Neural progenitor cell (in vitro differentiated cells): Measurements from ENCODE around the gene ATP8B3. TPM values are rescaled to one million over a fixed set of nuclear protein-coding genes. Genes with fewer than 3 reads are reported as not detected.
"Not testable (repeated sequence)": the region's sequence is repeated elsewhere in the genome, so short reads cannot be mapped to it uniquely, and the experiment has no call there.

Experiments
- DNase-seq: peaks from one replicate; pipeline ENCODE4 v3.0.0-alpha.2; 2016; ENCODE audit warnings: low spot score
- H2AFZ ChIP-seq: fragments of 200-600 bp; sonication (generic); replicated peaks from 2 replicates; pipeline ENCODE4 v1.6.1; 2016; ENCODE audit warnings: antibody characterized with exemption
- H3F3A ChIP-seq: fragments of 200-600 bp; sonication (generic); 2 replicates; pipeline ENCODE4 v1.6.1; 2016; ENCODE audit warnings: antibody characterized with exemption, low read depth
- H3K27ac ChIP-seq: fragments of 200-600 bp; sonication (generic); 2 replicates; pipeline ENCODE4 v1.5.1; 2016; ENCODE audit warnings: mild to moderate bottlenecking
- H3K27me3 ChIP-seq: fragments of 200-600 bp; sonication (generic); 2 replicates; pipeline ENCODE4 v1.6.1; 2016; ENCODE audit warnings: mild to moderate bottlenecking, moderate library complexity
- H3K36me3 ChIP-seq: fragments of 200-600 bp; sonication (generic); 2 replicates; pipeline ENCODE4 v1.5.1; 2016
- H3K4me1 ChIP-seq: fragments of 200-600 bp; sonication (generic); 2 replicates; pipeline ENCODE4 v1.6.1; 2016; ENCODE audit warnings: mixed run types
- H3K4me2 ChIP-seq: fragments of 200-600 bp; sonication (generic); 2 replicates; pipeline ENCODE4 v1.6.1; 2016
- H3K4me3 ChIP-seq: fragments of 200-600 bp; sonication (generic); 2 replicates; pipeline ENCODE4 v1.5.1; 2016
- H3K79me2 ChIP-seq: fragments of 200-600 bp; sonication (generic); 2 replicates; pipeline ENCODE4 v1.6.1; 2016; ENCODE audit warnings: low read depth
- H3K9ac ChIP-seq: fragments of 200-600 bp; sonication (generic); 2 replicates; pipeline ENCODE4 v1.6.1; 2016
- H3K9me3 ChIP-seq: fragments of 200-600 bp; sonication (generic); 2 replicates; pipeline ENCODE4 v1.5.1; 2016; ENCODE audit warnings: low read depth
- H4K20me1 ChIP-seq: fragments of 200-600 bp; sonication (generic); 2 replicates; pipeline ENCODE4 v1.6.1; 2016; ENCODE audit warnings: low read depth
- H3K27ac Mint-ChIP-seq: 3 replicates; pipeline ENCODE4 v1.8.0; 2021; ENCODE audit warnings: mixed read lengths
- H3K27me3 Mint-ChIP-seq: 2 replicates; pipeline ENCODE4 v1.8.0; 2022; ENCODE audit warnings: low read depth, mild to moderate bottlenecking, inconsistent platforms, moderate library complexity, mixed read lengths; ENCODE audit not compliant: insufficient read depth
- H3K36me3 Mint-ChIP-seq: 3 replicates; pipeline ENCODE4 v1.8.0; 2021; ENCODE audit warnings: mixed read lengths
- H3K4me1 Mint-ChIP-seq: 3 replicates; pipeline ENCODE4 v1.8.0; 2021; ENCODE audit warnings: mixed read lengths
- H3K4me3 Mint-ChIP-seq: 3 replicates; pipeline ENCODE4 v1.8.0; 2021; ENCODE audit warnings: mild to moderate bottlenecking, moderate library complexity, mixed read lengths
- H3K9me3 Mint-ChIP-seq: 3 replicates; pipeline ENCODE4 v1.8.0; 2020; ENCODE audit warnings: mixed read lengths
- CTCF ChIP-seq: fragments of 200-600 bp; sonication (generic); IDR thresholded peaks from 2 replicates; pipeline ENCODE4 v1.5.1; 2017; ENCODE audit warnings: antibody characterized with exemption, mild to moderate bottlenecking
- EZH2 ChIP-seq: fragments of 200-600 bp; sonication (generic); IDR thresholded peaks from 2 replicates; pipeline ENCODE4 v1.6.1; 2017; ENCODE audit warnings: antibody characterized with exemption, mild to moderate bottlenecking, moderate library complexity
- EZH2phosphoT487 ChIP-seq: fragments of 200-600 bp; sonication (generic); IDR thresholded peaks from 2 replicates; pipeline ENCODE4 v1.6.1; 2017; ENCODE audit warnings: antibody characterized with exemption
- total RNA-seq: library from RNA; depleted of rRNA; stranded (reverse); fragments of >200 nt; gene quantifications from 2 replicates; pipeline ENCODE4 v1.2.3, GENCODE V29; 2015; ENCODE audit warnings: low replicate concordance

Gene ATP8B3
- total RNA-seq, 1 donor from 2014 or later, result 0.06 TPM

- H3K27ac Mint-ChIP-seq, result peak overlapping the region; percentile 8
- H3K4me1 Mint-ChIP-seq, result peaks cover 9% of the 10 kb centered on the region
- no peaks in the 10 kb centered on the region for H3K9me3 ChIP-seq
- no peak for DNase-seq
- H2AFZ ChIP-seq, result no peak overlapping the region
- H3K4me3 ChIP-seq, result no peak overlapping the region
- H3K27ac ChIP-seq, result no peak overlapping the region
- peaks cover 10% of the 10 kb centered on the region for H3K27me3 ChIP-seq
- peaks cover 23% of the 10 kb centered on the region for H3K27me3 Mint-ChIP-seq
- H3K36me3 ChIP-seq, result no peaks in the 10 kb centered on the region
- H3K4me2 ChIP-seq, result no peak overlapping the region
- no peak overlapping the region for H3K9ac ChIP-seq
- H3K79me2 ChIP-seq, result no peaks in the 10 kb centered on the region
- H3K4me1 ChIP-seq, result no peaks in the 10 kb centered on the region
- H4K20me1 ChIP-seq, result no peaks in the 10 kb centered on the region
- TF ChIP-seq EZH2 (no peak), EZH2phosphoT487 (no peak), CTCF (no peak)
- H3K36me3 Mint-ChIP-seq, result peaks cover 3% of the 10 kb centered on the region
- no peaks in the 10 kb centered on the region for H3K9me3 Mint-ChIP-seq
- peak overlapping the region; percentile 22 for H3K4me3 Mint-ChIP-seq
- no peaks in the 10 kb centered on the region for H3F3A ChIP-seq
Observed at GRCh38 chr19:1799695-1800342, 12.3 kb downstream of the ATP8B3 start.

GRCh38 chr19:1797313-1797712 is 14.8 kb downstream of the ATP8B3 start:
- H3K27me3 ChIP-seq, result peaks cover 11% of the 10 kb centered on the region
- H3K36me3 Mint-ChIP-seq, DNase-seq, H3K9ac ChIP-seq, H3K27ac Mint-ChIP-seq, H3K9me3 Mint-ChIP-seq, H3K4me2 ChIP-seq, H3K9me3 ChIP-seq, H2AFZ ChIP-seq, H3K27ac ChIP-seq, H3F3A ChIP-seq, H3K4me1 Mint-ChIP-seq, H3K36me3 ChIP-seq, H3K4me3 Mint-ChIP-seq, H3K79me2 ChIP-seq, H4K20me1 ChIP-seq, H3K4me1 ChIP-seq, H3K4me3 ChIP-seq: not testable (repeated sequence)
- peaks cover 24% of the 10 kb centered on the region for H3K27me3 Mint-ChIP-seq

- H3K27ac ChIP-seq, result no peak overlapping the region
- H3K4me2 ChIP-seq, result no peak overlapping the region
- H3K9me3 ChIP-seq, result no peaks in the 10 kb centered on the region
- no peaks in the 10 kb centered on the region for H3K36me3 ChIP-seq
- Mint-ChIP-seq H3K4me3 (no peak overlapping the region), H3K27me3 (peaks cover 24% of the 10 kb centered on the region), H3K36me3 (peaks cover 3% of the 10 kb centered on the region), H3K9me3 (no peaks in the 10 kb centered on the region), H3K27ac (no peak overlapping the region), H3K4me1 (peaks cover 9% of the 10 kb centered on the region)
- no peaks in the 10 kb centered on the region for H3F3A ChIP-seq
- H3K79me2 ChIP-seq, result no peaks in the 10 kb centered on the region
- no peak overlapping the region for H2AFZ ChIP-seq
- peaks cover 17% of the 10 kb centered on the region for H3K27me3 ChIP-seq
- no peak overlapping the region for H3K4me3 ChIP-seq
- no peaks in the 10 kb centered on the region for H3K4me1 ChIP-seq
- TF ChIP-seq CTCF, result no peak
- TF ChIP-seq EZH2phosphoT487, result no peak
- TF ChIP-seq EZH2, result no peak
- H3K9ac ChIP-seq, result no peak overlapping the region
- no peak for DNase-seq
- H4K20me1 ChIP-seq, result no peaks in the 10 kb centered on the region
Observed at GRCh38 chr19:1796395-1797142, 15.5 kb downstream of the ATP8B3 start.
